ENCODE measurements around the gene TACR1.
"Not testable (repeated sequence)": the region's sequence is repeated elsewhere in the genome, so short reads cannot be mapped to it uniquely, and the experiment has no call there.

TACR1 gene, protein sequence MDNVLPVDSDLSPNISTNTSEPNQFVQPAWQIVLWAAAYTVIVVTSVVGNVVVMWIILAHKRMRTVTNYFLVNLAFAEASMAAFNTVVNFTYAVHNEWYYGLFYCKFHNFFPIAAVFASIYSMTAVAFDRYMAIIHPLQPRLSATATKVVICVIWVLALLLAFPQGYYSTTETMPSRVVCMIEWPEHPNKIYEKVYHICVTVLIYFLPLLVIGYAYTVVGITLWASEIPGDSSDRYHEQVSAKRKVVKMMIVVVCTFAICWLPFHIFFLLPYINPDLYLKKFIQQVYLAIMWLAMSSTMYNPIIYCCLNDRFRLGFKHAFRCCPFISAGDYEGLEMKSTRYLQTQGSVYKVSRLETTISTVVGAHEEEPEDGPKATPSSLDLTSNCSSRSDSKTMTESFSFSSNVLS

DNA sequence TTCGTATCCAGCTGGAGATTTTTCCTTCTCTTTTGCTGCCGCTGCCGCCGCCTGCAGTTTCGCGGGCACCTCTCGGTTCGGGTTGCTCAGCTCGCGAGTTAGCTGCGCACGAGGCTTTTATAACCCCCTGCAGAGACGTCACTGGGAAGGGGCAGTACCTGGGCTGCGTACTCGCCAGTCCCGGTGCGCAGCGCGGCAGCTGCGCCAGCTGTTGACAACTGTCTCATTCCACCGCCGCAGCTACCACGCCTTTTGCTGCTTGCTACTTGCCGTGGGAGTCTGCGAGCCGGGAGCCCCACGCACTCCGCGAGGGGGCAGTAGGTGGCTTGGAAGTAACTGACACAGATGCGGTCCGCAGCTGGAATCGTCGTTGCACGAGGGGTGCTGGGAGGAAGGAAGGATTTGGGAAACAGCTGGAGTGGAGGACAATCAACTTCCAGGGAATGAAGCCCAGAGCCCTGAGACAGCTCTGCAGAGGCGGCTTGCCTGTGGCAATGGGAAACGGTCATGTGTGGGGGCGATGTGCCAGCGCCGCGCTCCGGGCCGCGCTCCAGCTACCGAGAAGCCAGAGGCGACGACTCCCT, at the start of gene TACR1:
TACR1 (minus strand) TSS at position 93 of the 584 bp plus-strand sequence. CDS start 586 bp downstream, outside the sequence.
- DNase-seq, result peak; percentile 40

DNA sequence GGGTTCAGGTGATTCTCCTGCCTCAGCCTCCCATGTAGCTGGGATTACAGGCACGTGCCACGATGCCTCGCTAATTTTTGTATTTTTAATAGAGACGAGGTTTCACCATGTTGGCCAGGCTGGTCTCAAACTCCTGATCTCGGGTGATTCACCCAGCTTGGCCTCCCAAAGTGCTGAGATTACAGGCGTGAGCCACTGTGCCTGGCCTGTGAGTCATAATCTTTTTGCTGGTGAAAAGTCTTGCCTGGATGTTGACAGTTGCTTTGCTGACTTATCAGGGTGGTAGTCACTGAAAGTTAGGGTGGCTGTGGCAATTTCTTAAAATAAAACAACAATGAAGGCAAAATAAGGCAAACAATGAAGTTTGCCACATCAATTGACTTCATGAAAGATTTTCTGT, 49.3 kb upstream of the TACR1 start:
- not testable (repeated sequence) for DNase-seq

DNA sequence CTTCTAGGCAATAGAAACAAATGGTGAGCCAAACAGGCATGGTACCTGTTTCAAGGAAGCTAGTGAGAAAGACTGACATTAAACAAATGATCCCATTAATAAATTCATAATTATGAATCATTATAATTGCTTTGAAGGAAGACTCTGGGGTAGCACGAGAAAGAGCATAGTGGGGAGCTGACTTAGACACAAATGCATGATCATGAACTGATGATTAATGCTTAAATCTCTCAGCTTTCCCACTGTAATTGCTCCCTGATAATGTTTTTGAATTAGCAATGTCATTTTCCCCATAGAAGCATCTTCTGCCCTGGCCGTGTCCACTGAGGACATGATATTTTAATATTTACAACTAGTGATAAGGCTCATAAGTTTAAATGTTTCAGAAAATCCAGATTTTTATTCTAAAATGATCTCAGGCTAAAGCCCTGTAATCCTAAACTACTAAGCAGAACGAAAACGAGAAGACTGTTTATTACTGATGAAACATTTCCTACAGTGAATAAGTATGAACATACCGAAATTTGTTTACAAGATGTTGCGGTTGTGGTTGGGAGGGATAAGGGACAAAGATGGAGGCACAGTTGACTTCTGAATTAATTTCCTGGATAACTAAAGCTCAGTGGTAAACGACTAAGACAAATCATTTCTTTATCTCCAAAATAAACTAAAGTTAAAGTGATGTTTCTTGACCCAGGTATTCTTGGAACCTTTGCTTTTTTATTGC, 47.3 kb upstream of the TACR1 start:
- DNase-seq, result no peak

DNA sequence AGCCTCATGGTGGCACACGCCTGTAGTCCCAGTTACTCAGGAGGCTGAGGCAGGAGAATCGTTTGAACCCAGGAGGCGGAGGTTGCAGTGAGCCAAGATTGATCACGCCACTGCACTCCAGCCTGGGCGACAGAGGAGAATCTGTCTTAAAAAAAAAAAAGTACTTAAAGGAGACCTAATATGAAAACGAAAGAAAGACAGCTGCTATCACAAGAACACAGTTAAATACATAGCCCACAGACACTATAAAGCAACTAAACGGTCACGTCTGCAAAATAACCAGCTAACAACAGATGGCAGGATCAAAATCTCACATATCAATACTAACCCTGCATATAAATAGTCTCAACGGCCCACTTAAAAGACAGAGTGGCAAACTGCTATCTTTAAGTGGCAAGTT, 43.9 kb upstream of the TACR1 start:
- no peak for DNase-seq

DNA sequence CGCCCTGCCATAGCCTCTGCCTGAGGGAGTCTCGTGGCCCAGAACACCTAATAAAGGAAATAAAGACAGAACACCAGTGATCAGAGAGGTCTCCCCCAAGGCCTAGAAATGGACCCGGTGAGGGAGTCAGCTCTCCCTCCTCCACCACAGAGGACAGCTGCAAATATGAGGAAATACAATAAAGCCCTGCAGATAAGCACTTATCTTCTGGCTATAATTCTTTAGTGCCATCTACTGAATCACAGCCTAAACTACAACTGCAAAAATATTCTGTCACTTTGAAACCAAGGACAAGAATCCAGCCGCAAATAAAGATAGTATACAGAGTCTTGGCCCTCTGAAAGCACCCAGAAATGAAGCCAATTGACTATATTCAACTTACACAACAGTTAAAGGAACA, 42.4 kb upstream of the TACR1 start:
- no peak for DNase-seq

DNA sequence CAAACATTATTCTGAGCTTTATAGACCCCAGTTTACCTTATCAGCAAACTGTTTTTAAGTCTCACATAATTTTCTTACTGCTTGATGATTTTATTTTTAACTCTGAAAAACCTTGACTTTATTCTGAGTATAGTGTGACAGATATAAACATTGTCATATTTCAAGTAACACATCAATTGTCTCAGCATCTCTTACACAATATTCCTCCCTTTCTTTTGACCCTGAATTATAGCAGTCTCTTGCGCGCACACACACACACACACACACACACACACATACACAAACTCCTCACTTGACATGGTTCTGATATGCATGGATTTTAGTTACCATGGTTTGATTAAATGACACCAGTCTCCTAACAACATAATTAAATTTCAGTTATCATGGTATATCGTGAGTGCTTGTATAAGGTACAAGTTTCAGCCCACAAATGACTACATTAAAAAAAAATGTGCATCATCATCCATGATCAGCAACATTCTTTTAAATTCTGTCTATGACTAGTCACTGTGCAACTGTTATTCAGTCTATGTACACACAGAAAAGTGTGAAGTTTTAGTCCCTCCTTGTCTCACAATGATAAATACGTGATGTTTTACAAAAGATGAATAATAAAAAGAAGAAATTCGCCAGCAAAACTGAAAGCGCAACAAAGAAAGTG, 39.5 kb upstream of the TACR1 start:
- DNase-seq, result no peak

DNA sequence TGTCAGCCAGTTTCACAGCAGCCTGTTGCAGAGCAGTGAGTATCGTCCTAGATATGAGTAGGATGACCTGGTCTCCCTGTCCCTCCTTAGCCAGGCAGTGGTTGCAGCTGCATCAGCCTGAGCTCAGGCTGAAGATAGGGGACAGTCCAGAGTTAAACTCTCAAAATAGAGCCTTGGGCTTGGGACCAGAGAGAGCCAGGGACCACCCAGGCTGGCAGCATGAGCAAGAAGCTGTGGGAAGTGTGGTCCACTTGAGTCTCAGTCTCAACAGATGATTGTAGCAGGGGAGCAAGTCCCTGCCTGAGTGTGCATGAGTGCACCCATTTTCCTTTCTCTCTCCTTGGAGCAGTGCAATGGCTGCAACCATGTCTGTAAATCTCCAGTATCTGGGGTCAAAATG, 38.0 kb upstream of the TACR1 start:
- no peak for DNase-seq

DNA sequence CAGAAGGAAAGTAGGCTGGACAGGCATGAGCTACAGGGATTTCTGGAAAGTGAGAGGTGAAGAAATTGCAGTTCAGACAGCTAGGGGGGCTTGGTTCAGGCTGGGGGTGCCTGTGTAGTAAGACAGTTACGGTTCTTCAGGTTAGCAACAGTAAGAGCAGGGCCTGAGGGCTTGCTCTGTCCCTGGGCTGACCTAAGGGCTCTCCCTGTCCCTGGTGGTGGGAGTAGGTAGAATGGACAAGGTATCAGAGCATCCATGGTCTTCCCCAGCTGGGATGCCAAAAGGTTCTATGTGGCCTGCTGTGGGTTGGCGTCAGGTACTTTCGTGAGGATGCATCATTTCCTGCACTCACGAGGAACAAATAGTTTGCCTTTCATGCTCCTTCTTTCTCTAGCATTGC, 34.6 kb upstream of the TACR1 start:
- no peak for DNase-seq

DNA sequence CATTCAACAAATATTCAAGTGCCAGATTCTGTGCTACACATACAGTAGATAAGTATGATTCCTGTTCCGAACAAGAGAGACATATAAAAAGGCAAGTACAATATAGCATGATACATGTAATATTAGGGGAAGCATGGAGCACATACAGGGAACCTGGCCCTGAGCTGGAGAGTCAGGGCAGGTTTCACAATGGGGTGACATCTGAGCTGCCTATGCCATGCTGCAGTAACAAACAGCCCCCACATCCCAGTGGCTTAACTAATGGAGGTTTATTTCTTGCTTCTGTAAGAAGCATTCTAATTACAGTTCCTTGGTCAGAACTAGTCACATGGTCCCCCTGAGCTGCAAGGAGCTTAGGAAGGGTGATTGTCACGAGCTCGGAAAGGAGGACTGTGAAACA, 27.3 kb upstream of the TACR1 start:
- DNase-seq, result no peak

DNA sequence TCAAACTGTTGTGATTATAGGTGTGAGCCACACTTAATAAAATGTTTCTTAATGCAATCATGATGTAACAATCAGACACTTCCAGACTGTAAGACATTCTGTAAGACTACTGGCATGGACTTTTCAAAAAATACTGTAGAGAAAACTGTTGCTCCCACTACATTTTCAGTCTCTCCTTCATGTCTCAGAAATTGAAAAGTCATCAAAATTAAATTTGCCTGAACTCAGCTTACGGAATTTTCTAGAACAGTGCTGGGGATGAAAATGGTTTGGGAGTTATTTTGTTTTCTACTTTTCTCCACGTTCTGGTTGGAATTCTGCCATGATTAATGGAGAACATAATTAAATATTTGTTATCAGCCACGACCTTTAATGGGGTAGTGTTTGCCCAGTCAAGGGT, 26.8 kb upstream of the TACR1 start:
- no peak for DNase-seq

DNA sequence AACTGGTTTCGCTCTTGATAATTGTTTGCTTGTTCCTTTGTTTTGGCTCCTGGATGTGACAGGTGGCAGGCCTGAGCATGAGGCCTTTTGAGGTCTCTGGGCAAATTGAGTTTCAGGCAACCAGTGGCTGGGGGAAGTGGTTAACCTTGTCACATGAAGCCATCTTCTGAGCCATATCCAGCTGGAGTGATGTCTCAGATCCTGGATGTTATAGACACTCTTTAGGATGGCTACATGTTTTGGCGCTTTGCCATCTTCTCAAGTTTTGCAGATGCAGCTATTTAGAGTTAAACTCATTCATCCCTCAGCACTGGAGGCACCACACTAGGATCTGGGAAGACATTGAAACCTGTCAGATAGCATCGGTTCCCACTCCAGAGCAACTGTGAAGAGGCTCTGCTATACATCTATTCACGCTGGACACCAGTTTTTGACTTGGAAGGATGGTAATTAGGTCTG, 25.3 kb upstream of the TACR1 start:
- DNase-seq, result no peak

DNA sequence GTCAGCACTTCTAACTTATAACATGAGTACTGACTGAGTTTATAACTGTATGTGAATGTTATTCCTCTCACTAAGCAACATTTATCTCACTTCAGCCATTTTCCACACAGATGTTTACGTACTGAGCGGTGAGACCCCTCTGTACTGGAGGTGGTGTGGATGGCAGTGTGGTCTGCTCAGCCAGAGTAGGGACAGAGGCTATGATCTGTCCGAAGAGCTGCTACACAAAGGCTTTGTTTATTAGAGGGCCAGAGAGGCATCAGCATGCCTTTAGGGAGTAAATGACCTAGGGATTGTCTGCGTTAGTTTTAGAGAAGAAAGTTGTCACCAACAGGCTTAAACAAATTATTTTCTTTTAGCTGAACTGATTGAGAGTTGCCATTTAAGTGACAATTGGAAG, 23.2 kb upstream of the TACR1 start:
- DNase-seq, result no peak

DNA sequence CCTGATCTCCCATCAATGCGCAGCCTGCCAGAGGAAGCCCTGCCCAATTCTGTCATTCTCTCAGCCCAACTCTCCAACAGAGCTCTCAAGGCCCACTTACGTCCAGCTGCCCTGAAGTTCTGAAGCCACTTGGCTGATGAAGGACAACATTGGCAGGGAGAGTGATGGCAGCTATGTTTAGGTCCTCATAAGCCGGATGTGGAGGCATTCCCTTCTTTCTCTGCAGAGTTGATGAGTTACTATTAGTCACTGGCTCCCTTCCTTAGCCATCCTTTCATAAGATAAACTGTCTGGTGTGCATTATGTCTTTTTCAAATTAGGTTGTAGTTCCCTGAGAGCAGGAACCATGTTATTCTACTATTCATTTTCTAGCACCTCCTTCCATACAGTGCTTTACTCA, 22.5 kb upstream of the TACR1 start:
- DNase-seq, result no peak

DNA sequence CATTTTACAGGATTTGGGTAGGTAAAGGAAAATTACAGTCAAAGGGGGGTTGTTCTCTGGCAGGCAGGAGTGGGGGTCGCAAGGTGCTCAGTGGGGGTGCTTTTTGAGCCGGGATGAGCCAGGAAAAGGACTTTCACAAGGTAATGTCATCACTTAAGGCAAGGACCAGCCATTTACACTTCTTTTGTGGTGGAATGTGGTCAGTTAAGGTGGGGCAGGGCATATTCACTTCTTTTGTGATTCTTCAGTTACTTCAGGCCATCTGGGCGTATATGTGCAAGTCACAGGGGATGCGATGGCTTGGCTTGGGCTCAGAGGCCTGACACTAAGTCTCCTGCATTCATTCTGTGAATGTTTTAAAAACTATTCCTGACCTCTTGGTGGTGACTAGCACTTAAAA, 19.9 kb upstream of the TACR1 start:
- DNase-seq, result not testable (repeated sequence)

DNA sequence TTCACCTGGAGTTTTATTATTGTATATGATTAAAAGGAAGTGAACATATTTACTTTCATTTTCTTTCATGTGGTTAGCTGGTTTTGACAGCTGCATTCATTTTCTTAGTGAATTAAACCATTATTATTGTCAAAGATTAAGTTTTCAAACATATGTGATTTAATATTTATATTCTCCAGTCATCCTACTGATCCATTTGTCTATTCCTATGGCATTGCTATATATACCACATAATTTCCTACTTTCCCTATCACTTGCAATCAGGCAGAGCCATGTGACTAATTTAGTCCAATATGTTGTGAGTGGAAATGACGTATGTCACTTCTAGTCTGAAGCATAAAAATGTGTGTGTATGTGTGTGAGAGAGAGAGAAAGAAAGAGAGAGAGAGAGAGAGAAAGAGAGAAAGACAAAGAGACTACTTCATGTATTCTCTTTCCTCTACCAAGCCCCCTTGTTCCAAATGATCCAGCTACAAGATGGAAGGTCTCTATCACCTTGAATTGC, 12.0 kb upstream of the TACR1 start:
- no peak for DNase-seq

DNA sequence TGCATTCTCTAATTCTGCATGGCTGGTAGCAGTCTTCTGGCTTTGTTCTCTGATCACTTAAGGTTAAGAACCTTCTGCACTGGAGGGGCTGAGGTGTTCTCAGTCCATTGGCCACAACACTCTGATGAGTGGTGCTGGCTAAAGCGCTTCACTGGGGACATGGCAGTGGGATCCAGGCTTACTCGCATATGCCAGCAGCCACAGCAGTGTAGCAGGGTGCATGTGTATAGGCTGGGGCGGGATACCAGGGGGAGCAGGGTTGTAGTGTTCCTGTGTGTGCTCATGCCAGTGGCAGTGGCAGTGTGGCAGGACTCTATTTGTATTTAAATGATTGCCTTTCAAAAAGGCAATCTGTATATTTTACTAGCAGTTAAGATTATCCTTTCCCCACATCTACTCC, 11.1 kb upstream of the TACR1 start:
- DNase-seq, result no peak

DNA sequence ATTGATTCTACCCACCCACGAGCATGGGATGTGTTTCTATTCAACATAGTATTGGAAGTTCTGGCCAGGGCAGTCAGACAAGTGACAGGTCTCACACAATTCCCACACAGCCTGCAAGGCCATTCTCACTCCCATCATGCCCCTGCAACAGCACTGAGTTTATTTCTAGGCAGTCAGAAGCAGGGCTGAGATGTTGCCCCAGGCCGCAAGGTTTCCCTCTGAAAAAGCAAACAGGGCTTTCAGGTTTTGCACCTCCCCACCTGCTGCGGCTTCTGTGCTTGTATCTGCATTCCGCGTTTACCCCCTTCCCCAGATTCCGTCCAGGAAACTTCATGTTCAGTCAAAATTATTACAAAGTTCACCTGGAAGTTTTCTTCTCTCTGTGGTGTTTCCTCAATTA, 9.4 kb upstream of the TACR1 start:
- DNase-seq, result no peak

DNA sequence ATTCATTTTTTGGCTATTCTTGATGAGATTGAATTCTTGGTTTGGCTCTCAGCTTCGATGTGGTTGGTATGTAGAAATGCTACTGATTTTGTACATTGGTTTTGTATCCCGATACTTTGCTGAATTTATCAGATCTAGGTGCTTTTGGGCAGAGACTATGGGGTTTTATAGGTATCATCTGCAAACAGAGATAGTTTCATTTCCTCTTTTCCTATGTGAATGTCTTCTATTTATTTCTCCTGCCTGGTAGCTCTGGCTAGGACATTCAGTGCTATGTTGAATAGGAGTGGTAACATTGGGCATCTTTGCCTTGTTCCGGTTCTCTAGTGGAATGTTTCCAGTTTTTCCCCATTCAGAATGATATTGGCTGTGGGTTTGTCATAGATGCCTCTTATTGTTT, 5.5 kb upstream of the TACR1 start:
- no peak for DNase-seq

DNA sequence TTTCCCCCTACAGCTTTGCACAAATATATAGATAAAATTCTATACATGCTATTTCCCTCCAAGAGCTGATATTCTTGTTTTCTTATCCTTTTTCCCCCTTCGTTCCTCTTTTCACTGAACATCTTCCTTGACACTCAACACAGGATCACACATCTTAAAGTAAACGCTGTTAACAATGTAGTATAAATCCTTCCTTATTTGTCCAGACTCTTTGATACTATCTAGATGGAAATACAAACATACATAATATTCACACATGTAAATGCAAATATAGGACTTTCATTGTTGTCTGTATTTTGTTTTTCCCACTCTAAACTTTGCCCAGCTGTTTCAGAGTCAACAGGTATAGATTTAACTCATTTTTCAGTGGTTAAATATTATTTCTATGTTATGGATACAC, 3.0 kb upstream of the TACR1 start:
- DNase-seq, result no peak

DNA sequence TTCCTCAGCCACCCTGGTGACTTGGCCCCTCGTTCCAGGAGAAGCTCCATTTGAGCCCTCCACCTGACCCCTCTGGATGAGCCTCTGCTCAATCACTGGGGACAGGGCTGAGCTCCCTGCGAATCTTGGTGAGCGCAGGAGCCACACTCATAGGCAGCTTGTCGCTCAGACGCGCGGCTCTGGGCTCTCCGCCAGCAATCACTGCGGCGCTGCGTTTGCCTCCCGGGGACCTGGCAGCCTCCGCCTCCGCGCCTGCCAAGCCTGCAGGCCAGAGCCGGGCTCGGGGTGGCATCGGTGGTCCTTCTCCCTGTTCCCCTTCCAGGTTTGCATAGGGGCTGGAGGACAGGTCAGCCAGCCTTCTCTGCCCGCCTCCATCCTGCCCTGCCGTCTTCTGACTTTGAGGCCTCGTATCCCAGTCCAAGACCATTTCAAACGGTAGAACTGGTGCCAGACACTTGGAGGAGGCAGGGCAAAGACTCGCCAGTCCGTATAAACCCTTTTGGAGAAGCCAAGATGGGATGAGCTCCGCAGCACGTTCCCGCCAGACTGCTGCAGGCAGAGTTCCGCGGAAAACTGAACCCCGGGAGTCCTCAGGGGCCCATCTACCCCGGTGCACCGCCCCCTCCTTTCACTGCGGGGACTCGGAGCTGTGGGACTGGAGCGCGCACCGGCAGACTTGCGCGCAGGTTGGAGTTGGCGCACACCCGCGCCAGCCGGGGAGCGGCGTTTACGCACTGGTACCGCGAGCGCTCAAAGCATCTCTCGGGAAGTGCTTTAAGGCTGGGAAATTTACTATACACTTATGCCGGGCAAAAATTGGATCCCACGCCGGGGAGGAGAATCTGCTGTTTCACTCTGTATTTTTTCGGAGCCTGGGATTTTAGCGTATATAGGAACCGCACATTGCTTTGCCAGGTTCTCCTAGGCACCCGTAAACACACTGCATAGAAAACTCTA, 1.1 kb upstream of the TACR1 start:
- DNase-seq, result no peak

DNA sequence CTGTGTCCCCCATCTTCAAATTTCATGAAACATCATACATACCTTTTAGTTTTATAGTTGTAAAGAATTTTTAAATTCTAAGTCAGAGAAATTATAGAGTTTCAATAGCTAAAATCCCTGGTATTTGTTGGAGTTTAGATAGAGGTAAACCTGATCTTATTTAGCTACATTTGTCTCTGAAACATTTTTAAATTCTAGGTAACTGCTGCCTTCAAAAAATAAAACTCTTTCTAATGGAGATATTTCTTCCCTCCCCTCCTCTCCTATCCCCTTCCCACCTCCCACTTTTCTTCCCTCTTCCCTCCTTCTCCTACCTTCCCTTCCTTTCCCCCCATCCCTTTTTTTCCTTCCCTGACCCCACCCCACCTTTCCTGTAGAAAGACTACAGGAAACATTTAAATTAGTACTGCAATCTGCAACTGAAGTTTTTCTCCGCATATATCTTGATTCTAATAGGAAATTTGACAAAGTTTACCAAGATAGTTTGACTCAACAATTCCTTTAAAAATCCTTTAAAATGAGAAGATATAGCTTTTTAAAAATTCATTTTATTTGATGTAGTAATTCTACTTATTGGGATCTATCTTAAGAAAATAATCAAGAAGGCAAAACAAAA, 4.1 kb downstream of the TACR1 start:
- DNase-seq, result no peak

All from CD4-positive, alpha-beta T cell treated with Interleukin-6 for 4 hours (primary cell).